ENCODE results near the gene UNKL.

Gene UNKL

DNA sequence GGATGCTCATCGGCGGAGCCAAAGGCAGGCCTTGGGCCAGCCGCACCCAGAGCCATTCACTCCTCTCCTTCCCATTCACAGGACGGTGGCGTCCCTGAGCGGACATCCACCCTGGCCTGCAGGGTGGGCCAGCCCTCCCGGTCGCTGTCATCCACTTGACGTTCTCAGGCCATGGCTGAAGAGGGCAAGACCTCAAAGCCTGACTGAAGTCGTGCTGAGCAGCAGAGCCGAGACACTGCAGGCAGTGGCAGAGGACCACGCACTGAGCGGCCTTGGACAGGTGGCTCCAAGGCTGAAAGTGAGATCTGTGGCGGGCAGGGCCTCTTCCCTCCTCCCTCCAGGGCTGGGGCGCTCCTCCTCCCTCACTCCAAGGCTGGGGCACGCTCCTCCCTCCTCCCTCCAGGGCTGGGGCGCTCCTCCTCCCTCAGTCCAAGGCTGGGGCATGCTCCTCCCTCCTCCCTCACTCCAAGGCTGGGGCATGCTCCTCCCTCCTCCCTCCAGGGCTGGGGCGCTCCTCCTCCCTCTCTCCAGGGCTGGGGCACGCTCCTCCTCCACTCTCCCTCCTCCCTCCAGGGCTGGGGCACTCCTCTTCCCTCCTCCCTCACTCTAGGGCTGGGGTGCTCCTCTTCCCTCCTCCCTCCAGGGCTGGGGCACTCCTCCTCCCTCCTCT, 38.6 kb downstream of the UNKL start:
- DNase-seq (ENCODE audit: low read depth): no peak

- DNase-seq (ENCODE audit: low read depth): no peak
These were observed 39.2 kb downstream of the UNKL start for GRCh38 chr16:1375298-1375640.

DNA sequence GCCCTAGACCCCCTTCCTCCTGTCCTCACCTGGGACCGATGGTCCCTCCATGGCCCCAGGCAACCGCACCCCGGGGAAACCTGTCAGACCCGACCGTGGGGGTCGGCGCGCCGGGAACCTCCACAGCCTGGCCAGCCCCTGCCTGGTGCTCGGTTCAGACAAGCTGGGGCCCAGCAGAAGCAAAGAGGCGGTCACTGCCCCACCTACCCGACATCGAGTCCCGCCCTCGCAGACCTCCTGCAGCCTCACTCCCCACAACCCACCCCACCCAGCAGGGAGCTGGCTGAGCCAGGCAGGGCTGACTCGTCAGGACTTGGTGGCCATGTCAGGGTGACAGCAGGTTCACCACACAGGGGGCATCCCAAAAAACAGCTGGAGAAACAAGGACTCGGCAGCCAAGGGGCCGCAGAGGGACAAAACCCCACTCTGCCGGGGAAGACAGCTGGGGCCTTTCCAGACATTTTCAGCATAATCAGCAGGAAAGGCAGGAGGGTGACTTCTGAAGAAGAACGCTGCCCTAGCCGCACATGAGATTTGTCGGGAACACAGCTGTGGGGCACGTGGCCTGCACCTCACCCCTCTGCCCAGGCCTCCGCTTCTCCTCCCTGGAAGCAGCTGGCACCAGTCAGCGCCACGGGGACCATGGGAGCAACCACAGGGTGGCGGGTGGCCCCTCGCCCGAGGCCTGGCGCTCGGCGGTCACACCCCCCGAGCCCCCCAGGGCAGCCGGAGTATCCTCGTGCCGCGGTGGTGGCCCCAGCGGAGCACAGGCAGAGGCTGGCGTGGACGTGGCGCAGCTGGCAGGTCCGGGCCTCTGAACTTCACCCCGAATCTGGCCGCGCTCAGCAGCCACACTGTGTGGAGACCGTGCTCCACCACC, 39.8 kb downstream of the UNKL start:
- DNase-seq (ENCODE audit: low read depth): no peak

DNA sequence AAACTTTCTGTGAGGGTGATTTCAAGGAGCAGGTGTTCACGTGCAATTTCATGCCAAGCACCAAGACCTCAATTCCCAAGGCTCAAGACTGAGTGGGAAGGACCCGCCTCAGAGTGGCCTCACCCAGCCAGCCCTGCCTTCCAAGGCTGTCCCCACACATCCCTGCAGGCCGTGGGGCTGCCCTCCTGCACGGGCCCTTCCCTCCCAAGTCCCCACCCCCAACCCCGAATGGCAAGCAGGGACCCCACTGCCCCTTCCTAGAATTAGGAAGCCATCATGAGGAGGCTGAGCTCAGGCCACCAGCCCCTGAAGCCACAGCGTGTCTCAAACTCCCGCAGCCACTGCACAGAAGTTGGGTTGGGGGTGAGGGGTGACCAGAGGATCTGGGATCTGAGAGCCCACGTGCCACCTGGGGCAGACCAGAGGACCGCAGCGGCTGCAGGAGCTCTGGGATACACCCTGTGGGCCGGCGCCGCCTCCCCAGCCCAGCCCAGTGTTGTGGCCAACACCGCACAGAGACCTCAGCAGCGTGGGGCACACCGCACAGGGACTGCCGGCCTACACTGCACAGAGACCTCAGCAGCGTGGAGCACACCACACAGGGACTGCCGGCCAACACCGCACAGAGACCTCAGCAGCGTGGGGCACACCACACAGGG, 42.1 kb downstream of the UNKL start:
- no peak for DNase-seq (ENCODE audit: low read depth)

DNA sequence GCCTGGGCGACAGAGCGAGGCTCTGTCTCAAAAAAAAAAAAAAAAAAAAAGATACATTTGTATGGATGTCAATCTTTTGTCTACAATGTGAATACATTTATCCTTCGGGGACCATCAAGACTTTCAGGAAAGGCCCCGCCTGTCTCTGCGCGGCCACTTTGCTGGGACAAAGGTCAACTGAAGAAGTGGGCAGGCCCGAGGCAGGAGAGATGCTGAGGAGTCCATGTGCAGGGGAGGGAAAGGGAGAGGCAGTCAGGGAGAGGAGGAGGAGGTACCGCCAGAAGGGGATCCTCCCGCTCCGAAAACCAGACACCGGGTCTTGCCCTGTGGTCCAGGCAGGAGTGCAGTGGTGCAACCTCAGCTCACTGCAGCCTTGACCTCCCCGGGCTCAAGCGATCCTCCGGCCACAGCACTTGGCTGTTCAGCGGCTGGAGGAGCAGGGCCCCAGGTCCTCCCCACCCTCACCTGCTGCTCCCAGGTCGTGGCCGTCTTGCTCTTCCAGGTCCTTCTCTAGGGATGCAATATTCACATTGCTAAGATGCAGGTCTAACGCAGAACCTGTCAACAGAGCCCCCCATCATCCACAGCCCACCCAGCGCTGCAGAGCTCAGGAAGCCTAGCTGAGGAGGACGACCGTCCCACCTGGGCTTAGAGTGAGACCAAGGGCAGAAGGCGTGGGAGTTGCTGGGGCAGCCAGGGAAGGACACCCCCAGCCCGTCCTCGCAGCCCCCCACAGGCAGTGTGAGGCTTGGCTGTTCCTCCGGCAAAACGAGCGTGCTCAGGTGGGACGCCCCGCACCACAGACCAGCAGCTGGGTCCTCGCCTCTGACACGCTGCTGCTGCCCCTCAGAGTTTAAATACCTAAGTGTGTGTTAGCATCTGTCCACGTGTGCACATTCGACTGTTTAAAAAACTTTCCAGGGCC, 43.2 kb downstream of the UNKL start:
- DNase-seq (ENCODE audit: low read depth): no peak

DNA sequence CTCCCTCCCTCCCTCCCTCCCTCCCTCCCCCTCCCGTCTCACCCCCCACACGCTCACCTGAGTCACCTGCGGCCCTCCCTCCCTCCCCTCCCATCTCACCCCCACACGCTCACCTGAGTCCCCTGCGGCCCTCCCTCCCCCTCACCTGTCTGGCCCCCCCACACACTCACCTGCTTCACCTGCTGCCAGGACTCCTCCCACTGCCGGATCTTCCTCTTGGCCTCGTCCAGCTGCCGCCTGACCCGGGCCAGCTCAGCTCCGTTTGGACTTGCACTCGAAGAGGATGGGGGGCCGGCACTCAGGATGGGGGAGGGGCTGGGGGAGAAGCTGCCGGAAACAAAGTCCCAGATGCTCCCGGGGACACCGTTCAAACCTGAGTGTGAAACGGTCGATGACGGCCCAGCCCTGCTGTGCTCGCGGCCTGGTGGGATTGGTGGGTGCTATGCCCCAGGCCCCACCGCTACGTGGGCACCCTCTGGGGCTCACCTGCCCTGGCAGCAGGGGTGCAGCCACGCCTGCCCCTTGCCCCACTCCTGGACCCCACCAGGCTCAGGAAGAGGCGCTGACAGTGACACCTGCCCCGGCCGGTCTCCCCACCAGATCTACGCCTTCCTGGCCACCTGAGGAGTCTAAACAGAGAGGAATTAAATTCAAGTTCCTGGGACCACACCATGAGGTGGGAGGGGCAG, 46.9 kb downstream of the UNKL start:
- no peak for DNase-seq (ENCODE audit: low read depth)

DNA sequence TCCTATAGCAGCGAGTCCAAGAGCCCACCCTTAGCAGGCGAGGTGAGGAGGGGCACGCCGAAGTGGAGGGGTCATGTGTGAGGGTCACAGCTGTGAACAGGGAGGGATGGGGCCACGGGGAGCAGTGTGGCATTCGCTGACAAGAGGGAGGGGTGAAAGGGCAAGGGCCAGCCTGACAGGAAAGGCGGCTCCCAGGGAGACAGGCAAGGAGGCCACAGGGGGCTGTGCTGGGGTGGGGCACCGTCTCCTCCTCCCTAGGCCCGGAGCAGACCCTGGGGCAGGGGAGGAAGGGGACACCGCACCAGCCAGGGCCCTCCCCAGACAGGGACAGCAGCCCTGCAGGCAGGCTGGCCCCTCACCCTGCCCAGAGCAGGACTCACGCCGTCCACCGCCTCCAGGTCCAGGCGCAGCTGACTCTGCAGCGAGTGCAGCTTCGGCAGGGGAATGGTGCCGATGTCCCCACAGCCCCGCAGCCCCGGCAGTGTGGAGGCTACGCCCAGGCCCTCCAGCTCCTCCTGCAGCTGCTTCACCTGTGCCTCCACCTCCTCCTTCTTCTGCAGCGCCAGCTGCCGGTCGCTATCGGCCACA, 47.7 kb downstream of the UNKL start:
- DNase-seq (ENCODE audit: low read depth): no peak

- no peak for DNase-seq (ENCODE audit: low read depth)
These were observed 48.3 kb downstream of the UNKL start for GRCh38 chr16:1366060-1366711.

GRCh38 chr16:1364510-1364909, 50.0 kb downstream of the UNKL start:
- no peak for DNase-seq (ENCODE audit: low read depth)

GRCh38 chr16:1363501-1364041, 50.9 kb downstream of the UNKL start:
- DNase-seq (ENCODE audit: low read depth): peak; percentile 27

GRCh38 chr16:1362807-1363206, 51.7 kb downstream of the UNKL start:
- no peak for DNase-seq (ENCODE audit: low read depth)

- no peak for DNase-seq (ENCODE audit: low read depth)
These were observed 52.7 kb downstream of the UNKL start for GRCh38 chr16:1361685-1362360.

GRCh38 chr16:1357906-1358566, 56.5 kb downstream of the UNKL start:
- DNase-seq (ENCODE audit: low read depth): no peak

DNA sequence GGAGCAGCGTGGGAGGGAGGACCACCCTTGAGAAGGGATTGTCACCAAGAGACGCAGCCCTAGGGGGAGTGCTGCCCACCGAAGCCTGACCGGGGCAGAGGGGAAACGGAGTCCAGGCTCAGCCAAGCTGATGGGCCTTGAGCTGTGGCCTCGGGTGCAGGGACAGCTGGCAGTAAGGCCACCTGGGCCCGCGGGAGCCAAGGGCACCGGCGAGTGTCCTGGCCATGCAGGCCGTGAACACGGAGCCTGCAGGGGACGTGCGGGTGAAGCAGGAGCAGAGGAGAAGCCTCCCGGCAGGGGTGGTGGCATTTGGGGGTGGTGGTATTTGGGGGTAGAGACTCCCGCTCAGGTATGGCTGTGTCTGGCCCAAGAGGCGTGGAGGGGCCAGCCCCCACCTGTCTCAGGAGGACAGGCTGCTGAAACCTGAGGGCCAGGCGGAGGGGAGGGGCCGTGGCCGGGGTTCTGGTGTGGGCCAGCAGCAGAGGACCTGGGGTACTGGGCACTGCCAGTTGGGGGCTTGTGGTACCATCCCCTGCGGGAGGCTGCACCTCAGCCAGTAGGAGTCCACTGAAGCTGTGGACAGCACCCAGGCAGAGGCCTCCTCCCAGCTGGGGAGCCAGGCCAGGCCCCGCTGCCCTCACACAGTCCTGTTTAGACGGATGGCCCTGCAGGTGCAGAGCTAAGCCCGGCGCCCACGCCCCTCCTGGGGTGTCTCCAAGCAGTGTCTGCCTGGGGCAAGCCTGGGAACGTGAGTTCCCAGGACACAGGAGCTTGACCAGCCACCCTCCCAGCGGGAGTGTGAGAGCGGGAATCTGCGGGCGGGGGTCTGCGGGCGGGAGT, 58.2 kb downstream of the UNKL start:
- DNase-seq (ENCODE audit: low read depth): no peak

DNA sequence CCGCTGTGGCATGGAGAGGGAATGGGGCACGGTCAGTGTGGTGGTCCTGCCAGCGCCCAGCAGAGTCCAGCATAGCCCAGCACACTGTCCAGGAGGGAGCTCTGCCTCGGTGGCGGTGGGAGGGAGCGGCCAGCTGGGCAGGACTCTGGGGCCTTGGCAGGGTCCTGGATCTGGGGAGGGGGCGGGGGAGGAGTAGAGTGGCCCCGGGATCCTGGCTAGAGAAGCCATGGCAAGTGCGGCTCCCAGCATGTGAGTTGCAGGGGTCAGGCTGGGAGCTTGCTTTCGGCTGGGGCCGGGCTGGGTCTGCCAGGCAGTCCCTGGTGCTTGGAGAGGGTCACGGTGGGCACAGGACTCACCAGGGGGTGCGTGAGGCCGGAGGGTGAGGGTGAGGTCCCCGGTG, 58.9 kb downstream of the UNKL start:
- no peak for DNase-seq (ENCODE audit: low read depth)

DNA sequence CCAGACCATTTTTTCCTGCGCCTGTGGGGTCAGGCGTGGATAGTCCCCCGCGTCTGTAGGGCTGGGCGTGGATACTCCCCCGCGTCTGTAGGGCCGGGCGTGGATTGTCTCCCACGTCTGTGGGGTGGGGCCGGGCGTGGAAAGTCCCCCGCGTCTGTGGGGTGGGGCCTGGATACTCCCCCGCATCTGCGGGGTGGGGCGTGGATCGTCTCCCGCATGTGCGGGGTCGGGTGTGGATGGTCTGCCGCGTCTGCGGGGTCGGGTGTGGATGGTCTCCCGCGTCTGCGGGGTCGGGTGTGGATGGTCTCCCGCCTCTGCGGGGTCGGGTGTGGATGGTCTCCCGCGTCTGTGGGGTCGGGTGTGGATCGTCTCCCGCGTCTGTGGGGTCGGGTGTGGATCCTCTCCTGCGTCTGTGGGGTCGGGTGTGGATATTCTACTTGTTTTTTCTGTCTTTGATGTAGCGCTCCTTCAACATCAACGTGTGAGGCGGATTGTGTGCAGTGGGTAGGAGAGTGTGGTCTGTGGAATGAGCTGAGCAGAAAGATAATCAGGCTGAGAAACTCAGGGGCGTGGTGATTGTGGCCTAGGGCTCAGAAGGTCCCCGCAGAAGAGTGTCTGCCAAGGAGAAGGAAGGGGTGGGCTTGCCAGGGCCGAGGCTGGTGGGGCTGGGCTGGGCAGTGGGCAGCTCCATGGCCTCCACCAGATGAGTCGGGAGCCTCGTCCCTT, 59.5 kb downstream of the UNKL start:
- no peak for DNase-seq (ENCODE audit: low read depth)

GRCh38 chr16:1351582-1352362, 62.7 kb downstream of the UNKL start, which contains the start of the genes GNPTG and TSR3:
GNPTG (plus strand) TSS chr16:1351931; CDS start chr16:1351966, 35 bp downstream.
TSR3 (minus strand) TSS chr16:1351878; CDS start chr16:1351804, 74 bp downstream.
- peak; percentile 95 for DNase-seq (ENCODE audit: low read depth)
